ENCODE measurements around the gene FASTKD3.

DNA sequence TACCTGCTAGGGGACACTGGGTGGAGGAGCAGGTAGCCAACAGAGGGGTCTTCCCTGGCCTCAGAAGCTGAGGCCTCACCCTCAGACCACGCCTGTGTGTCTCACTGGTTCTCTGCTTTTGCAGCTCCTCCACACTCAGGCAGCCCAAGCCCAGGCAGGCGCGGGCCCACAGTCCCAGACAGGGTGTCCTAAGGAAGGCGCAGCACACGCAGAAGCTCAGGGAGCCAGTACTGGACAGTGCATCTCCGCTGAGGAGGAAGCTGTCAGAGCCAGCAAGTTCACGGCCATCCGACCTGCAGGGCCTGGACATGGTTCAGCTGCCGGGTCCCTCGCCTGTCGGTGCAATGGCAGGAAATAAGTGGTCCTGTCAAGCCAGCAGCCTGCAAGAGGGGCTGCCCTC, 43.2 kb downstream of the FASTKD3 start:
- TF ChIP-seq, protein P1, sequence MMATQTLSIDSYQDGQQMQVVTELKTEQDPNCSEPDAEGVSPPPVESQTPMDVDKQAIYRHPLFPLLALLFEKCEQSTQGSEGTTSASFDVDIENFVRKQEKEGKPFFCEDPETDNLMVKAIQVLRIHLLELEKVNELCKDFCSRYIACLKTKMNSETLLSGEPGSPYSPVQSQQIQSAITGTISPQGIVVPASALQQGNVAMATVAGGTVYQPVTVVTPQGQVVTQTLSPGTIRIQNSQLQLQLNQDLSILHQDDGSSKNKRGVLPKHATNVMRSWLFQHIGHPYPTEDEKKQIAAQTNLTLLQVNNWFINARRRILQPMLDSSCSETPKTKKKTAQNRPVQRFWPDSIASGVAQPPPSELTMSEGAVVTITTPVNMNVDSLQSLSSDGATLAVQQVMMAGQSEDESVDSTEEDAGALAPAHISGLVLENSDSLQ (IDR thresholded peaks at IDR 0.05), result no peak
- TF ChIP-seq ELF4 (IDR thresholded peaks at IDR 0.05) (no peak), SP1 (IDR thresholded peaks at IDR 0.05) (no peak), ARNT (IDR thresholded peaks at IDR 0.05) (no peak), CTBP1 (IDR thresholded peaks at IDR 0.05; ENCODE audit: borderline replicate concordance) (no peak), BHLHE40 (IDR thresholded peaks at IDR 0.05; ENCODE audit: borderline replicate concordance) (no peak), HDGF (IDR thresholded peaks at IDR 0.05; ENCODE audit: borderline replicate concordance) (no peak), LEF1 (IDR thresholded peaks at IDR 0.05; ENCODE audit: borderline replicate concordance) (no peak)
